HuH-7 (cell line): Measurements from ENCODE around the gene KLK15.

Experiments used
- DNase-seq: peaks from one replicate; pipeline ENCODE4 v3.0.0; 2011; ENCODE audit warnings: low spot score

KLK15 gene, protein sequence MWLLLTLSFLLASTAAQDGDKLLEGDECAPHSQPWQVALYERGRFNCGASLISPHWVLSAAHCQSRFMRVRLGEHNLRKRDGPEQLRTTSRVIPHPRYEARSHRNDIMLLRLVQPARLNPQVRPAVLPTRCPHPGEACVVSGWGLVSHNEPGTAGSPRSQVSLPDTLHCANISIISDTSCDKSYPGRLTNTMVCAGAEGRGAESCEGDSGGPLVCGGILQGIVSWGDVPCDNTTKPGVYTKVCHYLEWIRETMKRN

GRCh38 chr19:50833117-50833801, at the start of gene KLK15:
TSS of gene KLK15 (minus strand) at chr19:50833574. CDS start at chr19:50831492, 2,082 bp downstream.
- DNase-seq, result no peak

DNA sequence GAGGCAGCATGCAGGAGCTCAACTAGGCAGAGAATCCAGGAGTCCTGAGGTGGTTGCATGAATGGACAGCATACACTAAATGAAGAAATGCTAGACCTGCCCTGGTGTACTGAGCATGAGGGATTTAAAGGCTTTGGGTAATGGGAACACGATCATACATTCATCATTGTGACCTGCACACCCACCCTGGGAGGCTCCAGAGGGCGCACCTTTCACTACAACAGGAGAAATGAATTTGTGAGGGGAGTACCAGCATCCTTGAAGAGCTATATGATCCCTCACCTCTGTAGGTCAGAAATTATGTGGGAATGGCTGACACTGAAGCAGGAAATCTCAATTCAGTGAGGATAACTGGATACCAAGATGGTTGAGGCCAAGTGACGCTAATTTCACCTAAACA, 48.8 kb upstream of the KLK15 start:
- peak; percentile 17 for DNase-seq

GRCh38 chr19:50880241-50880640, 46.9 kb upstream of the KLK15 start:
- no peak for DNase-seq

GRCh38 chr19:50878851-50879250, 45.5 kb upstream of the KLK15 start:
- no peak for DNase-seq

- no peak for DNase-seq
Measured at GRCh38 chr19:50877338-50877737, 44.0 kb upstream of the KLK15 start.

DNA sequence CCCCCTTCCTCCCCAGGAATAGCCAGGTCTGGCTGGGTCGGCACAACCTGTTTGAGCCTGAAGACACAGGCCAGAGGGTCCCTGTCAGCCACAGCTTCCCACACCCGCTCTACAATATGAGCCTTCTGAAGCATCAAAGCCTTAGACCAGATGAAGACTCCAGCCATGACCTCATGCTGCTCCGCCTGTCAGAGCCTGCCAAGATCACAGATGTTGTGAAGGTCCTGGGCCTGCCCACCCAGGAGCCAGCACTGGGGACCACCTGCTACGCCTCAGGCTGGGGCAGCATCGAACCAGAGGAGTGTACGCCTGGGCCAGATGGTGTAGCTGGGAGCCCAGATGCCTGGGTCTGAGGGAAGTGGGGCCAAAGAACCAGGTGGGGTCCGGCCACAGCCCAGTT, 43.1 kb upstream of the KLK15 start:
- no peak for DNase-seq

DNA sequence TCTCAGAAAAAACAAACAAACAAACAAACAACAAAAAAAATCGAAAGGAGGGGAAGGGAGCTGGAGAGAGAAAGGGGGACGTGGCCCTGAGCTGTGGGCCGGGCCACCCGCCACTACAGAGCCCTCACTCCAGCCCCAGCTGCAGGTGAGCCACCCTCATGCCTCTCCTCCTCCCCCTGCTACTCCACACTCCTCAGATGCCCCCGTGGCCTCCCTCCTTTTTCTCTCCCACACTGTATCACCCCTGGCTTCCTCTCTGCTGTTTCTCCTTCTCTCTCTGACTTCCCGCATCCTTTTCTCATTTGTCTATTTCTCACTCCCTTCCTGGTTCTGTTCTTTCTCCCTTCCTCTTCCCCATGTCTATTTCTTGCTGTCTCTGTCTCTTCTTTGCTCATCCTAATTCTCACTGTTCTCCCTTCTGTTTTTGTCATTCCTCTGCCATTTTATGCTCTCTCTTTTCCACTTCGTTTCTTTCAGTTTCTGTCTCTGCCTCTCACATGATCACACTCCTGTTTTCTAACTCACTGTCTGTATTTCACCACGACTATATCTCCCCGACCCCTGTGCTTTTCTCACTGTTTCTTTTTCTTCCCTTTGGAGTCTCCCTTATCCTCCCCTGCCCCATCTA, 42.5 kb upstream of the KLK15 start:
- no peak for DNase-seq

GRCh38 chr19:50874211-50874610, 40.8 kb upstream of the KLK15 start:
- no peak for DNase-seq

DNA sequence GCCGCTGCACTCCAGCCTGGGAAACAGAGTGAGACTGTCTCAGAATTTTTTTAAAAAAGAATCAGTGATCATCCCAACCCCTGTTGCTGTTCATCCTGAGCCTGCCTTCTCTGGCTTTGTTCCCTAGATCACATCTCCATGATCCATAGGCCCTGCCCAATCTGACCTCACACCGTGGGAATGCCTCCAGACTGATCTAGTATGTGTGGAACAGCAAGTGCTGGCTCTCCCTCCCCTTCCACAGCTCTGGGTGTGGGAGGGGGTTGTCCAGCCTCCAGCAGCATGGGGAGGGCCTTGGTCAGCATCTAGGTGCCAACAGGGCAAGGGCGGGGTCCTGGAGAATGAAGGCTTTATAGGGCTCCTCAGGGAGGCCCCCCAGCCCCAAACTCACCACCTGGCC, 39.7 kb upstream of the KLK15 start, which contains the start of gene KLK2:
Gene KLK2 (plus strand): TSS at position 384 of the 400 bp plus-strand sequence. CDS start 35 bp downstream, outside the sequence.
- DNase-seq, result no peak

DNA sequence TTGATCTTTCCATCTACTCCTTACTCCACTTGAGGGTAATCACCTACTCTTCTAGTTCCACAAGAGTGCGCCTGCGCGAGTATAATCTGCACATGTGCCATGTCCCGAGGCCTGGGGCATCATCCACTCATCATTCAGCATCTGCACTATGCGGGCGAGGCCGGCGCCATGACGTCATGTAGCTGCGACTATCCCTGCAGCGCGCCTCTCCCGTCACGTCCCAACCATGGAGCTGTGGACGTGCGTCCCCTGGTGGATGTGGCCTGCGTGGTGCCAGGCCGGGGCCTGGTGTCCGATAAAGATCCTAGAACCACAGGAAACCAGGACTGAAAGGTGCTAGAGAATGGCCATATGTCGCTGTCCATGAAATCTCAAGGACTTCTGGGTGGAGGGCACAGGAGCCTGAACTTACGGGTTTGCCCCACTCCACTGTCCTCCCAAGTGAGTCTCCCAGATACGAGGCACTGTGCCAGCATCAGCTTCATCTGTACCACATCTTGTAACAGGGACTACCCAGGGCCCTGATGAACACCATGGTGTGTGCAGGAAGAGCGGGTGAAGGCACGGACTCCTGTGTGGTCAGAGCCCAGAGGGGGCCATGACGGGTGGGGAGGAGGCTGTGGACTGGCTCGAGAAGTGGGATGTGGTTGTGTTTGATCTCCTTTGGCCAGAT, 37.2 kb upstream of the KLK15 start:
- DNase-seq, result peak; percentile 43

DNA sequence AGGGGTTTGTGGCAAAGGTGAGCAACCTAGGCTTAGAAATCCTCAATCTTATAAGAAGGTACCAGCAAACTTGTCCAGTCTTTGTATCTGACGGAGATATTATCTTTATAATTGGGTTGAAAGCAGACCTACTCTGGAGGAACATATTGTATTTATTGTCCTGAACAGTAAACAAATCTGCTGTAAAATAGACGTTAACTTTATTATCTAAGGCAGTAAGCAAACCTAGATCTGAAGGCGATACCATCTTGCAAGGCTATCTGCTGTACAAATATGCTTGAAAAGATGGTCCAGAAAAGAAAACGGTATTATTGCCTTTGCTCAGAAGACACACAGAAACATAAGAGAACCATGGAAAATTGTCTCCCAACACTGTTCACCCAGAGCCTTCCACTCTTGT, 36.1 kb upstream of the KLK15 start:
- DNase-seq, result no peak

DNA sequence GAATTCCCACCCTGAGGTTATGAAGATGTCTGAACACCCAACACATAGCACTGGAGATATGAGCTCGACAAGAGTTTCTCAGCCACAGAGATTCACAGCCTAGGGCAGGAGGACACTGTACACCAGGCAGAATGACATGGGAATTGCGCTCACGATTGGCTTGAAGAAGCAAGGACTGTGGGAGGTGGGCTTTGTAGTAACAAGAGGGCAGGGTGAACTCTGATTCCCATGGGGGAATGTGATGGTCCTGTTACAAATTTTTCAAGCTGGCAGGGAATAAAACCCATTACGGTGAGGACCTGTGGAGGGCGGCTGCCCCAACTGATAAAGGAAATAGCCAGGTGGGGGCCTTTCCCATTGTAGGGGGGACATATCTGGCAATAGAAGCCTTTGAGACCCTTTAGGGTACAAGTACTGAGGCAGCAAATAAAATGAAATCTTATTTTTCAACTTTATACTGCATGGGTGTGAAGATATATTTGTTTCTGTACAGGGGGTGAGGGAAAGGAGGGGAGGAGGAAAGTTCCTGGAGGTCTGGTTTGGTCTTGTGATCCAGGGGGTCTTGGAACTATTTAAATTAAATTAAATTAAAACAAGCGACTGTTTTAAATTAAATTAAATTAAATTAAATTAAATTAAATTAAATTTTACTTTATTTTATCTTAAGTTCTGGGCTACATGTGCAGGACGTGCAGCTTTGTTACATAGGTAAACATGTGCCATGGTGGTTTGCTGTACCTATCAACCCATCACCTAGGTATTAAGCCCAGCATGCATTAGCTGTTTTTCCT, 28.3 kb upstream of the KLK15 start:
- DNase-seq, result no peak

DNA sequence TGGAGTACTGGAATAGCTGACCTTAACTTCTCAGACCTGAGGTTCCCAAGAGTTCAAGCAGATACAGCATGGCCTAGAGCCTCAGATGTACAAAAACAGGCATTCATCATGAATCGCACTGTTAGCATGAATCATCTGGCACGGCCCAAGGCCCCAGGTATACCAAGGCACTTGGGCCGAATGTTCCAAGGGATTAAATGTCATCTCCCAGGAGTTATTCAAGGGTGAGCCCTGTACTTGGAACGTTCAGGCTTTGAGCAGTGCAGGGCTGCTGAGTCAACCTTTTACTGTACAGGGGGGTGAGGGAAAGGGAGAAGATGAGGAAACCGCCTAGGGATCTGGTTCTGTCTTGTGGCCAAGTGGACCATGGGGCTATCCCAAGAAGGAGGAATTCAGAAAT, 27.6 kb upstream of the KLK15 start:
- DNase-seq, result no peak

DNA sequence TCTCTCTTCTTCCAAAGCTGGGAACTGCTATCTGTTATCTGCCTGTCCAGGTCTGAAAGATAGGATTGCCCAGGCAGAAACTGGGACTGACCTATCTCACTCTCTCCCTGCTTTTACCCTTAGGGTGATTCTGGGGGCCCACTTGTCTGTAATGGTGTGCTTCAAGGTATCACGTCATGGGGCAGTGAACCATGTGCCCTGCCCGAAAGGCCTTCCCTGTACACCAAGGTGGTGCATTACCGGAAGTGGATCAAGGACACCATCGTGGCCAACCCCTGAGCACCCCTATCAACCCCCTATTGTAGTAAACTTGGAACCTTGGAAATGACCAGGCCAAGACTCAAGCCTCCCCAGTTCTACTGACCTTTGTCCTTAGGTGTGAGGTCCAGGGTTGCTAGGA, 26.5 kb upstream of the KLK15 start:
- no peak for DNase-seq

DNA sequence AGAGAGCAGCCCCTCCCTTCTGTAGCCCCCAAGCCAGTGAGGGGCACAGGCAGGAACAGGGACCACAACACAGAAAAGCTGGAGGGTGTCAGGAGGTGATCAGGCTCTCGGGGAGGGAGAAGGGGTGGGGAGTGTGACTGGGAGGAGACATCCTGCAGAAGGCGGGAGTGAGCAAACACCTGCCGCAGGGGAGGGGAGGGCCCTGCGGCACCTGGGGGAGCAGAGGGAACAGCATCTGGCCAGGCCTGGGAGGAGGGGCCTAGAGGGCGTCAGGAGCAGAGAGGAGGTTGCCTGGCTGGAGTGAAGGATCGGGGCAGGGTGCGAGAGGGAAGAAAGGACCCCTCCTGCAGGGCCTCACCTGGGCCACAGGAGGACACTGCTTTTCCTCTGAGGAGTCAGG, 25.5 kb upstream of the KLK15 start:
- no peak for DNase-seq

DNA sequence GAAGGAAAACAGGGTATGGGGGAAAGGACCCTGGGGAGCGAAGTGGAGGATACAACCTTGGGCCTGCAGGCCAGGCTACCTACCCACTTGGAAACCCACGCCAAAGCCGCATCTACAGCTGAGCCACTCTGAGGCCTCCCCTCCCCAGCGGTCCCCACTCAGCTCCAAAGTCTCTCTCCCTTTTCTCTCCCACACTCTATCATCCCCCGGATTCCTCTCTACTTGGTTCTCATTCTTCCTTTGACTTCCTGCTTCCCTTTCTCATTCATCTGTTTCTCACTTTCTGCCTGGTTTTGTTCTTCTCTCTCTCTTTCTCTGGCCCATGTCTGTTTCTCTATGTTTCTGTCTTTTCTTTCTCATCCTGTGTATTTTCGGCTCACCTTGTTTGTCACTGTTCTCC, 24.0 kb upstream of the KLK15 start:
- DNase-seq, result no peak

- DNase-seq, result no peak
Measured at GRCh38 chr19:50854636-50855410, 21.4 kb upstream of the KLK15 start, which contains the start of gene KLK3. TSS of gene KLK3 (plus strand) at chr19:50854915. CDS start at chr19:50854956, 41 bp downstream.

DNA sequence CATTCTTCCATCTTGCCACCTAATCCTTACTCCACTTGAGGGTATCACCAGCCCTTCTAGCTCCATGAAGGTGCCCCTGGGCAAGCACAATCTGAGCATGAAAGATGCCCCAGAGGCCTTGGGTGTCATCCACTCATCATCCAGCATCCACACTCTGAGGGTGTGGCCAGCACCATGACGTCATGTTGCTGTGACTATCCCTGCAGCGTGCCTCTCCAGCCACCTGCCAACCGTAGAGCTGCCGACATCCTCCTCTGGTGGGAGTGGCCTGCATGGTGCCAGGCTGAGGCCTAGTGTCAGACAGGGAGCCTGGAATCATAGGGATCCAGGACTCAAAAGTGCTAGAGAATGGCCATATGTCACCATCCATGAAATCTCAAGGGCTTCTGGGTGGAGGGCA, 18.2 kb upstream of the KLK15 start:
- no peak for DNase-seq

- no peak for DNase-seq
Measured at GRCh38 chr19:50850738-50851137, 17.4 kb upstream of the KLK15 start.

- DNase-seq, result no peak
Measured at GRCh38 chr19:50844296-50844935, 11.0 kb upstream of the KLK15 start.
